ES-I3 (cell line): ENCODE data around the gene GDF15.
A peak's percentile ranks its signal among the peaks of the same experiment; 100 is the strongest.
"Not testable (repeated sequence)": the region's sequence is repeated elsewhere in the genome, so short reads cannot be mapped to it uniquely, and the experiment has no call there.

ENCODE experiments used
- H3K36me3 ChIP-seq: 2 replicates; pipeline ENCODE4 v1.6.1; 2013; ENCODE audit warnings: mild to moderate bottlenecking, low read length, control low read depth, moderate library complexity; ENCODE audit not compliant: insufficient read depth
- H3K4me1 ChIP-seq: 2 replicates; pipeline ENCODE4 v1.6.1; 2013; ENCODE audit warnings: mild to moderate bottlenecking, control low read depth, low read length; ENCODE audit not compliant: insufficient read depth
- H3K9ac ChIP-seq: 2 replicates; pipeline ENCODE4 v1.6.1; 2013; ENCODE audit warnings: low read depth, mild to moderate bottlenecking, low read length, moderate library complexity
- H3K9me3 ChIP-seq: 2 replicates; pipeline ENCODE4 v1.6.1; 2013; ENCODE audit warnings: mild to moderate bottlenecking, low read length, moderate library complexity; ENCODE audit not compliant: control insufficient read depth, insufficient read depth

The GDF15 gene

GRCh38 chr19:18351544-18351943 is 34.4 kb upstream of the GDF15 start:
- Histone ChIP-seq H3K9me3 (no peaks in the 10 kb centered on the region), H3K36me3 (peaks cover 4% of the 10 kb centered on the region; the same call in 1 of the 2 replicates), H3K4me1 (no peaks in the 10 kb centered on the region), H3K9ac (no peak overlapping the region)

GRCh38 chr19:18353378-18354005 is 32.5 kb upstream of the GDF15 start:
- peaks cover 7% of the 10 kb centered on the region for H3K36me3 ChIP-seq

GRCh38 chr19:18354743-18355142 is 31.2 kb upstream of the GDF15 start:
- H3K9ac ChIP-seq, H3K36me3 ChIP-seq, H3K9me3 ChIP-seq, H3K4me1 ChIP-seq: not testable (repeated sequence)

More at GRCh38 chr19:18353378-18354005, 32.5 kb upstream of the GDF15 start:
- H3K4me1 ChIP-seq = no peaks in the 10 kb centered on the region
- no peaks in the 10 kb centered on the region for H3K9me3 ChIP-seq
- H3K9ac ChIP-seq = no peak overlapping the region

GRCh38 chr19:18357041-18357440 is 28.9 kb upstream of the GDF15 start:
- H3K36me3 ChIP-seq = peaks cover 11% of the 10 kb centered on the region
- H3K9ac ChIP-seq = no peak overlapping the region
- H3K9me3 ChIP-seq = no peaks in the 10 kb centered on the region
- H3K4me1 ChIP-seq = no peaks in the 10 kb centered on the region

- Histone ChIP-seq H3K36me3 (peaks cover 24% of the 10 kb centered on the region), H3K9ac (no peak overlapping the region), H3K4me1 (peaks cover 17% of the 10 kb centered on the region), H3K9me3 (no peaks in the 10 kb centered on the region)
Measured at GRCh38 chr19:18361646-18362045, 24.3 kb upstream of the GDF15 start.

GRCh38 chr19:18362934-18363542 is 22.9 kb upstream of the GDF15 start:
- Histone ChIP-seq H3K9me3 (no peaks in the 10 kb centered on the region), H3K4me1 (peaks cover 17% of the 10 kb centered on the region), H3K36me3 (peaks cover 23% of the 10 kb centered on the region; the same call in 1 of the 2 replicates), H3K9ac (no peak overlapping the region)

- peaks cover 17% of the 10 kb centered on the region for H3K4me1 ChIP-seq
- no peak overlapping the region for H3K9ac ChIP-seq
- peaks cover 23% of the 10 kb centered on the region; the same call in 1 of the 2 replicates for H3K36me3 ChIP-seq
- H3K9me3 ChIP-seq = no peaks in the 10 kb centered on the region
Measured at GRCh38 chr19:18363787-18364186, 22.2 kb upstream of the GDF15 start.

- H3K4me1 ChIP-seq = peaks cover 17% of the 10 kb centered on the region
- H3K9ac ChIP-seq, H3K9me3 ChIP-seq: not testable (repeated sequence)
- H3K36me3 ChIP-seq = peaks cover 23% of the 10 kb centered on the region; the same call in 1 of the 2 replicates
Measured at GRCh38 chr19:18364277-18364825, 21.6 kb upstream of the GDF15 start.

GRCh38 chr19:18364826-18365528 is 21.0 kb upstream of the GDF15 start:
- Histone ChIP-seq H3K4me1 (peaks cover 17% of the 10 kb centered on the region), H3K36me3 (peaks cover 23% of the 10 kb centered on the region; the same call in 1 of the 2 replicates), H3K9me3 (no peaks in the 10 kb centered on the region), H3K9ac (peak overlapping the region; percentile 18; the same call in 1 of the 2 replicates)

- H3K4me1 ChIP-seq = peaks cover 17% of the 10 kb centered on the region
- H3K9ac ChIP-seq = no peak overlapping the region
- H3K9me3 ChIP-seq = no peaks in the 10 kb centered on the region
- H3K36me3 ChIP-seq = peaks cover 23% of the 10 kb centered on the region; the same call in 1 of the 2 replicates
Measured at GRCh38 chr19:18366021-18366435, 19.9 kb upstream of the GDF15 start.

GRCh38 chr19:18368504-18369222 is 17.3 kb upstream of the GDF15 start:
- H3K4me1 ChIP-seq = peaks cover 31% of the 10 kb centered on the region
- peaks cover 12% of the 10 kb centered on the region; the same call in 1 of the 2 replicates for H3K36me3 ChIP-seq
- H3K9ac ChIP-seq = no peak overlapping the region
- H3K9me3 ChIP-seq = no peaks in the 10 kb centered on the region

GRCh38 chr19:18373407-18373891 is 12.5 kb upstream of the GDF15 start:
- Histone ChIP-seq H3K9me3 (no peaks in the 10 kb centered on the region), H3K9ac (peak overlapping the region; percentile 0; the same call in 1 of the 2 replicates), H3K4me1 (peaks cover 24% of the 10 kb centered on the region), H3K36me3 (no peaks in the 10 kb centered on the region)

GRCh38 chr19:18373892-18374629 is 11.9 kb upstream of the GDF15 start:
- Histone ChIP-seq H3K4me1 (peaks cover 24% of the 10 kb centered on the region), H3K9ac (peak overlapping the region; percentile 31), H3K36me3 (no peaks in the 10 kb centered on the region), H3K9me3 (no peaks in the 10 kb centered on the region)
